ENCODE measurements around the gene KIFAP3.
A peak's percentile ranks its signal among the peaks of the same experiment; 100 is the strongest.
"Not testable (repeated sequence)": the region's sequence is repeated elsewhere in the genome, so short reads cannot be mapped to it uniquely, and the experiment has no call there.

KIFAP3 gene

GRCh38 chr1:170063109-170063826 is 11.2 kb downstream of the KIFAP3 start:
- DNase-seq (ENCODE audit: low read depth): no peak

DNA sequence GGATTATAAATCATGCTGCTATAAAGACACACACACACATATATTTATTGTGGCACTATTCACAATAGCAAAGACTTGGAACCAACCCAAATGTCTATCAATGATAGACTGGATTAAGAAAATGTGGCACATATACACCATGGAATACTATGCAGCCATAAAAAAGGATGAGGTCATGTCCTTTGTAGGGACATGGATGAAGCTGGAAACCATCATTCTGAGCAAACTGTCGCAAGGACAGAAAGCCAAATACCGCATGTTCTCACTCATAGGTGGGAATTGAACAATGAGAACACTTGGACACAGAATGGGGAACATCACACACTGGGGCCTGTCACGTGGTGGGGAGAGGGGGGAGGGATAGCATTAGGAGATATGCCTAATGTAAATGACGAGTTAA is 12.8 kb downstream of the KIFAP3 start:
- not testable (repeated sequence) for DNase-seq (ENCODE audit: low read depth)

DNA sequence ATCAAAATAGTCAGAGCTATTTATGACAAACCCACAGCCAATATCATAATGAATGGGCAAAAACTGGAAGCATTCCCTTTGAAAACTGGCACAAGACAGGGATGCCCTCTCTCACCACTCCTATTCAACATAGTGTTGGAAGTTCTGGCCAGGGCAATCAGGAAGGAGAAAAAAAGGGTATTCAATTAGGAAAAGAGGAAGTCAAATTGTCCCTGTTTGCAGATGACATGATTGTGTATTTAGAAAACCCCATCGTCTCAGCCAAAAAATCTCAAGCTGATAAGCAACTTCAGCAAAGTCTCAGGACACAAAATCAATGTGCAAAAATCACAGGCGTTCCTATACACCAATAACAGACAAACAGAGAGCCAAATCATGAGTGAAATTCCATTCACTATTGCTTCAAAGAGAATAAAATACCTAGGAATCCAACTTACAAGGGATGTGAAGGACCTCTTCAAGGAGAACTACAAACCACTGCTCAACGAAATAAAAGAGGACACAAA is 14.4 kb downstream of the KIFAP3 start:
- DNase-seq (ENCODE audit: low read depth): not testable (repeated sequence)

- DNase-seq (ENCODE audit: low read depth): no peak
Observed at GRCh38 chr1:170049176-170049800, 25.2 kb downstream of the KIFAP3 start.

GRCh38 chr1:170048515-170048914 is 26.0 kb downstream of the KIFAP3 start:
- DNase-seq (ENCODE audit: low read depth): no peak

- DNase-seq (ENCODE audit: low read depth): peak; percentile 25
Observed at GRCh38 chr1:170044187-170044586, 30.3 kb downstream of the KIFAP3 start.

GRCh38 chr1:170041423-170042192 is 32.9 kb downstream of the KIFAP3 start:
- DNase-seq (ENCODE audit: low read depth): no peak

GRCh38 chr1:170032531-170033280 is 41.8 kb downstream of the KIFAP3 start:
- peak; percentile 30 for DNase-seq (ENCODE audit: low read depth)

- no peak for DNase-seq (ENCODE audit: low read depth)
Observed at GRCh38 chr1:170030212-170030611, 44.3 kb downstream of the KIFAP3 start.

GRCh38 chr1:170027760-170028159 is 46.7 kb downstream of the KIFAP3 start:
- no peak for DNase-seq (ENCODE audit: low read depth)

- no peak for DNase-seq (ENCODE audit: low read depth)
Observed at GRCh38 chr1:170020859-170021258, 53.6 kb downstream of the KIFAP3 start.

DNA sequence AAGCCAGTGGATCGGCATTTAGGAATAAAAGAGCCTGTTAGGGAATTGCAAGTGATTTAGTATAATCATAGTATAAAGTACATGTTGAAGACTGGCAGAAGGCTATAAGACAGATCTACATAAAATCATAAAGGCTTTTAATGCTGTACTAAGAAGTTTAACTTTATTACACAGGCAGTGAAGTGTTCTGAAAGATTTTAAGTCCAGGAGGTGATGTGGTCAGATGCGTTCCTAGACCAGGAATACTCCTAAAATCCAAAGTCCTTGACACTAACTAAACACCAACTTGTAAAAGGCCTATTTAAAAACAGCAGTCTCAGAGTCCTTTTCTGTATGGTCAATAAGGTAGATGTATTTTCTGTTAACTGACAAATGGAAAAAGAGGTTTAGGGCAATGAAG is 57.0 kb downstream of the KIFAP3 start:
- DNase-seq (ENCODE audit: low read depth): no peak

GRCh38 chr1:170012920-170013319 is 61.6 kb downstream of the KIFAP3 start:
- DNase-seq (ENCODE audit: low read depth): no peak

DNA sequence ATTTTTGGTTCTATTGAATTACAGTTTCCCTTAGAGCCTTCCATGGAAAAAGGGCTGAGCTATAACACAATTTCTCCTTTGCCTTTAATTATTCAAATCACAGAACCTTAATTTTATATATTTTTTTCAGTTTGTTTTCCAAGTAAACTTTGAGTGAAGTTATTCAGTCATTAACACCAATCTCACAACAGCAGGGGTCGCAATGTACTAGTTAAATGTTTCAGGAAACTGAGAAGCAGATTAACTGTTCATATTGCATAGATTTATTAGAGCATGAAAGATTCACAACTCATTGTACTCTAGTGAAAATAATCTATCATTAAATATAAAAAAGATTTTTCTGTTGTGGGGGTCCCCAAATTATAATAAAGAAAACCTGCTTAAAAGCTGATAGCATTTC is 64.1 kb downstream of the KIFAP3 start:
- DNase-seq (ENCODE audit: low read depth): no peak

DNA sequence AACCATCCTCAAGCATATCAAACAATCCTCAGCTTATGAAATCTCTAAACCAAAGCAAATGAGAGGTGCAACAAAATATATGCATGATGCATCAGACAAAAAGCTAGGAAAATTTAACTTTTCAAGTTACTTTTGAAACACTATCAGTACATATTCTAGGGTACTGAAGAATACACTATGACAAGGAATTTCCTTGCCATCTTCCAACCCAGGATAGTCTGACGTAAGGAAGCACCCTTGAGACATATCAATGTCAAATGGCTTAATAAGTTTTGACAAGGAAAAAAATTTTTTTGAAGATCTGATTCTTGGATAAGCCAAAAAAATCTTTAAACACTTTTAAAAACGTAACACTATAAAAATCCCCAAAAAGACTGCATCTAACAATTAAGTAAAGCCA is 64.9 kb downstream of the KIFAP3 start:
- DNase-seq (ENCODE audit: low read depth): no peak

DNA sequence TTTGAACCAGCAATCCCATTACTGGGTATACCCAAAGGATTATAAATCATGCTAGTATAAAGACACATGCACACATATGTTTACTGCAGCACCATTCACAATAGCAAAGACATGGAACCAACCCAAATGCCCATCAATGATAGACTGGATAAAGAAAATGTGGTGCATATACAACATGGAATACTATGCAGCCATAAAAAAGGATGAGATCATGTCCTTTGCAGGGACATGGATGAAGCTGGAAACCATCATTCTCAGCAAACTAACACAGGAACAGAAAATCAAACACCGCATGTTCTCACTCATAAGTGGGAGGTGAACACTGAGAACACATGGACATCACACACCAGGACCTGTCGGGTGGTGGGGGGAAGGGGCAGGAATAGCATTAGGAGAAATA is 65.8 kb downstream of the KIFAP3 start:
- DNase-seq (ENCODE audit: low read depth): not testable (repeated sequence)

DNA sequence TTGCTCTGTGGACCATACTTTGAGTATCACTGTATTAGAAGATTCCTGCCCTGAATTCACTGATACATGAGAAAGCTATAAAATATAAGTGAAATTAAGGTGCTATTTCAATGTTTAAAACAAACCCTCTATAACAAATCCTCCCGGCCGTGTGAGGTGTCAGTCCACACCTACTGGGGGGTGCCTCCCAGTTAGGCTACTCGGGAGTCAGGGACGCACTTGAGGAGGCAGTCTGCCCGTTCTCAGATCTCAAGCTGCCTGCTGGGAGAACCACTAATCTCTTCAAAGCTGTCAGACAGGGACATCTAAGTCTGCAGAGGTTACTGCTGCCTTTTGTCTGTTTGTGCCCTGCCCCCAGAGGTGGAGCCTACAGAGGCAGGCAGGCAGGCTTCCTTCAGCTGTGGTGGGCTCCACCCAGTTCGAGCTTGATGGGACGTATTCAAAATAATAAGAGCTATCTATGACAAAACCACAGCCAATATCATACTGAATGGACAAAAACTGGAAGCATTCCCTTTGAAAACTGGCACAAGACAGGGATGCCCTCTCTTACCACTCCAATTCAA is 71.1 kb downstream of the KIFAP3 start:
- DNase-seq (ENCODE audit: low read depth): not testable (repeated sequence)

- DNase-seq (ENCODE audit: low read depth): peak; percentile 15
Observed at GRCh38 chr1:170001266-170001665, 73.2 kb downstream of the KIFAP3 start.

- DNase-seq (ENCODE audit: low read depth): no peak
Observed at GRCh38 chr1:169999761-170000160, 74.7 kb downstream of the KIFAP3 start.

- DNase-seq (ENCODE audit: low read depth): peak; percentile 89
Observed at GRCh38 chr1:169999331-169999741, 75.2 kb downstream of the KIFAP3 start.

DNA sequence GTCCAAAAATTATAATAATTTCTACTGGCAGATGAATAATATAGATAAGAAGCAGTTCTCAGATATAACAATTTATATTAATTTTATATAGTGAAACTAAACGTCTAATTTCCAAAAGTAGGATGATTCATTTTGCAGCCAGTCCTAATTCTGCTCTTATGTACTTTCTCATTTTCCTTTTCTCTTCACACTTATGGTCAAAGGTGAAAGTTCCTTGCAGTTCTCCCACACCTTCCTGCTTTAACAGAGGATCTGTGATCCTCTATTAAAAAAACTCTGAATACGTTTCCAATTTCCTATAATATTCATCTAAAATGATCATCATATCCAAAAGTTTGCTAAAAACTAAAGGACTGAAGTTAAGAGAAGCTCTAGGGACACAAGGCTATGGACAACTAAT is 78.5 kb downstream of the KIFAP3 start:
- no peak for DNase-seq (ENCODE audit: low read depth)

DNA sequence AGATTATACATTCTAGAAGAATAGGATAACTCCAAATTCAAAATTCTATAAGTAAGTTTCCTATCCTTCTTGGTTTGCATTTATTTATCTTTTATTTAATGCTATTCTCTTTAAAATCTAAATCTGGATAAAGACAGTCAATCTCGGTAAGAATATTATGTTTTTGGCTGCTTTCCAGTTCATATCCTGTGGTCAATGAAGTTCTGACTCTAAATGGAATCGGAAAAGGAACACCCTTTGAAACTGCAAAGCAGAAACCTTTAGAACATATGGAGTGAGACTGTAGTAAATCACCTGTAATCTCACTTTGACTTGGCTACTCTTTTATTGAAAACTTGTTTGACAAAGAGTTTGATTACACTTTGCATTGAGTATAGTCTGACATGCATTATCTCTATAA is 85.2 kb downstream of the KIFAP3 start:
- DNase-seq (ENCODE audit: low read depth): no peak
